Omental fat pad (tissue), 4 donors: ENCODE measurements around the gene MUCL3. TPM values are rescaled to one million over a fixed set of nuclear protein-coding genes. Genes with fewer than 3 reads are reported as not detected.

Experiments
- ATAC-seq: fragments of 150-250 bp; one replicate; pipeline ENCODE4 v1.9.1; 2016; ENCODE audit warnings: mild to moderate bottlenecking, moderate library complexity; ENCODE audit not compliant: low FRiP score
- DNase-seq: peaks from one replicate; pipeline ENCODE4 v3.0.0-alpha.2; 2019; ENCODE audit warnings: low spot score
- total RNA-seq, 4 donors: library from RNA; depleted of rRNA; stranded (reverse); fragments of >200 nt; gene quantifications; one replicate each; pipeline ENCODE4 v1.1.0, GENCODE V29; 2016
- TF ChIP-seq, protein P1 (sequence below), 3 donors: fragments of 450-650 bp; IDR thresholded peaks; one replicate each; pipeline ENCODE4 v1.5.1; 2016 to 2017; ENCODE audit warnings: antibody characterized with exemption in 3 of 3, mild to moderate bottlenecking in 3 of 3, moderate library complexity in 2 of 3

The MUCL3 gene, protein sequence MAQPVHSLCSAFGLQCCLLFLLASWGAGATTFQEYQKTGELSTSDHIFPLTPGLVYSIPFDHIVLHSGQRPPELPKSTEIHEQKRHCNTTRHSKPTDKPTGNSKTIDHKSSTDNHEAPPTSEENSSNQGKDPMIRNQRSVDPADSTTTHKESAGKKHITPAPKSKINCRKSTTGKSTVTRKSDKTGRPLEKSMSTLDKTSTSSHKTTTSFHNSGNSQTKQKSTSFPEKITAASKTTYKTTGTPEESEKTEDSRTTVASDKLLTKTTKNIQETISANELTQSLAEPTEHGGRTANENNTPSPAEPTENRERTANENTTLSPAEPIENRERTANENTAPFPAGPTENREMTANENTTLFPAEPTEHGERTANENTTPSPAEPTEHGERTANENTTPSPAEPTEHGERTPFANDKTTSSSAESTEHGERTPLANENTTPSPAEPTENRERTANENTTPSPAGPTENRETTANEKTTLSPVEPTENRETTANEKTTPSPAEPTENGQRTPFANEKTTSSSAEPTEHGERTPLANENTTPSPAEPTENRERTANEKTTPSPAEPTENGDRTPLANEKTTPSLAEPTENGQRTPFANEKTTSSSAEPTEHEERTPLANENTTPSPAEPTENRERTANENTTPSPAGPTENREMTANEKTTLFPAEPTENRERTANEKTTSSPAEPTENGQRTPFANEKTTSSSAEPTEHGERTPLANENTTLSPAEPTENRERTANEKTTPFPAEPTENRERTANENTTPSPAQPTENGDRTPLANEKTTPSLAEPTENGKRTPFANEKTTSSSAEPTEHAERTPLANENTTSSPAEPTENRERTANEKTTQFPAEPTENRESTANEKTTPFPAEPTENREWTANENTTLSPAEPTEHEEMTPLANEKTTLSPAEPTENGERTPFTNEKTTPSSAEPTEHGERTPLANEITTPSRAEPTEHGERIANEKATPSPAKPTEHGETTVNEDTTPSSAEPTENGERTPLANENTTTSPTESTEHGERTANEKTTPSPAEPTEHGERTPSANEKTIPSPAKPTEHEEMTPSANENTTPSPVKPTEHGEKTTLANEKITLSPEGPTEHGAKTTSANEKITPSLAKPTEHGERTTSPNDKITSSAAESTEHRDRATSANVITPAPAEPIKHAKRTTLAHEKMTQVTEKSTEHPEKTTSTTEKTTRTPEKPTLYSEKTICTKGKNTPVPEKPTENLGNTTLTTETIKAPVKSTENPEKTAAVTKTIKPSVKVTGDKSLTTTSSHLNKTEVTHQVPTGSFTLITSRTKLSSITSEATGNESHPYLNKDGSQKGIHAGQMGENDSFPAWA (N-terminal part only)
- under 1 TPM in 1 of 4 donors, not detected in 3; 0.19 TPM for total RNA-seq

DNA sequence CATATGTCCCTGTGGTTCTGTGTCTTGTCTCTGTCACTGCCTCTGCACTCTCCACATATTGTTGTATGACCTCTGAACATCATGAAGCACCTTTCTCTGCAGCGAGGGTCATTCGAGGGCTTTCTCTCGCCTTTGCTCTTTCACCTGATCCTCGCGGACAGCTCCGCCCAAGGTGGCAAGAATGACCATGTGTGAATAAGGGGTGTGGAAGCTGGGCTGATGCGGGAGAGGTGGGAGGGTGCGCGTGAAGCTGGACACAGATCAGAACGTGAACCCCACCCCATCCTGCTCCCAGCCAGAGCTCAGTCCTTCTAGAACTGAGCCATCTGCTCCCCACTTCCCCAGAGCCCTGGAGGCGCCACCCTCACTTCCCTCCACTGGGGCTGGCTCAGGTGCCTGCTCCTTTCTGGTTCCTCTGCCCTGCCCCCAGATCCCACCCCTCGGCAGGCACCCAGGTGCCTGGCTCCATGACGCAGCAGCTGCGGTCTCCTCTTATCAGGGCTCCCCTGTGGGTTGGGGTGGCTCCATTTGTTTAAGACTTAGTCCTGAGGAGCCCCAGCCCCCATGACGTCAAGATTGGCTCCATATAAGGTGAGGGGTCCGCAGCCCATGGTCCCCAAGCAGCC, at the start of gene MUCL3:
Gene MUCL3, plus strand, starts transcription at position 613 of the 626 bp plus-strand sequence. CDS start 27 bp downstream, outside the sequence.
- no peak for DNase-seq
- TF ChIP-seq, protein P1, sequence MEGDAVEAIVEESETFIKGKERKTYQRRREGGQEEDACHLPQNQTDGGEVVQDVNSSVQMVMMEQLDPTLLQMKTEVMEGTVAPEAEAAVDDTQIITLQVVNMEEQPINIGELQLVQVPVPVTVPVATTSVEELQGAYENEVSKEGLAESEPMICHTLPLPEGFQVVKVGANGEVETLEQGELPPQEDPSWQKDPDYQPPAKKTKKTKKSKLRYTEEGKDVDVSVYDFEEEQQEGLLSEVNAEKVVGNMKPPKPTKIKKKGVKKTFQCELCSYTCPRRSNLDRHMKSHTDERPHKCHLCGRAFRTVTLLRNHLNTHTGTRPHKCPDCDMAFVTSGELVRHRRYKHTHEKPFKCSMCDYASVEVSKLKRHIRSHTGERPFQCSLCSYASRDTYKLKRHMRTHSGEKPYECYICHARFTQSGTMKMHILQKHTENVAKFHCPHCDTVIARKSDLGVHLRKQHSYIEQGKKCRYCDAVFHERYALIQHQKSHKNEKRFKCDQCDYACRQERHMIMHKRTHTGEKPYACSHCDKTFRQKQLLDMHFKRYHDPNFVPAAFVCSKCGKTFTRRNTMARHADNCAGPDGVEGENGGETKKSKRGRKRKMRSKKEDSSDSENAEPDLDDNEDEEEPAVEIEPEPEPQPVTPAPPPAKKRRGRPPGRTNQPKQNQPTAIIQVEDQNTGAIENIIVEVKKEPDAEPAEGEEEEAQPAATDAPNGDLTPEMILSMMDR (IDR thresholded peaks at IDR 0.05): no peak
- no peak for ATAC-seq

DNA sequence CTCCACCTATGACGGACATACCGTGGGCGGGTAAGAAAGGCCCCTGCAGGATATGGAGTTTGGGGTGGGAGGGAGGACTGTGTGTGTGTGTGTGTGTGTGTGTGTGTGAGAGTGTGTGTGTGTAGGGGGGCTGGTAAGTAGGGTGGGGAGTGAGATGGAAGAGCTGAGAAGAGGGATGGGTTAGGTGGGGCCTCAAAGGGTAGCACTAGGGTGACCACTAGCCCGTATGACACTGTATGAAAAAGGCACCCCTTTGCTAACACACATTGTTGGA, 49.4 kb upstream of the MUCL3 start:
- DNase-seq (no peak), ATAC-seq (no peak)
- TF ChIP-seq, protein P1 (IDR thresholded peaks at IDR 0.05): no peak

DNA sequence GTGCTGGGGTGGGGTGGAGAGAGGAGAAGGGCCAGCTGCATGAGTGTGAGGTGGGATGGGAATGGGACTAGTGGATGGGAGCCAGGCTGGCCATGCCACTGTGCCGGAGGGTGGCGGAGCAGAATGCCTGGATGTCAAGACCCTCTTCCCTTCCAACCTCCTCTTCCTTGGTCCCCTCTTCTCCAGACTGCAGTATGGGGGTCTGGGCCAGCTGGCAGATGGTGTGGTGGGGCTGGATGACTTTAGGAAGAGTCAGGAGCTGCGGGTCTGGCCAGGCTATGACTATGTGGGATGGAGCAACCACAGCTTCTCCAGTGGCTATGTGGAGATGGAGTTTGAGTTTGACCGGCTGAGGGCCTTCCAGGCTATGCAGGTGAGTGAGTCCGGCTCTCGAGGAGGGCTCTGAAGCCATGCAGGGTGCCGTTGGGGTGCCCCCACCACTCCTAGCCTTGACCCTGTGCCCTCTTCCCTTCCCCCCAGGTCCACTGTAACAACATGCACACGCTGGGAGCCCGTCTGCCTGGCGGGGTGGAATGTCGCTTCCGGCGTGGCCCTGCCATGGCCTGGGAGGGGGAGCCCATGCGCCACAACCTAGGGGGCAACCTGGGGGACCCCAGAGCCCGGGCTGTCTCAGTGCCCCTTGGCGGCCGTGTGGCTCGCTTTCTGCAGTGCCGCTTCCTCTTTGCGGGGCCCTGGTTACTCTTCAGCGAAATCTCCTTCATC, 48.8 kb upstream of the MUCL3 start:
- ATAC-seq: no peak
- DNase-seq: no peak
- TF ChIP-seq, protein P1 (IDR thresholded peaks at IDR 0.05): no peak

DNA sequence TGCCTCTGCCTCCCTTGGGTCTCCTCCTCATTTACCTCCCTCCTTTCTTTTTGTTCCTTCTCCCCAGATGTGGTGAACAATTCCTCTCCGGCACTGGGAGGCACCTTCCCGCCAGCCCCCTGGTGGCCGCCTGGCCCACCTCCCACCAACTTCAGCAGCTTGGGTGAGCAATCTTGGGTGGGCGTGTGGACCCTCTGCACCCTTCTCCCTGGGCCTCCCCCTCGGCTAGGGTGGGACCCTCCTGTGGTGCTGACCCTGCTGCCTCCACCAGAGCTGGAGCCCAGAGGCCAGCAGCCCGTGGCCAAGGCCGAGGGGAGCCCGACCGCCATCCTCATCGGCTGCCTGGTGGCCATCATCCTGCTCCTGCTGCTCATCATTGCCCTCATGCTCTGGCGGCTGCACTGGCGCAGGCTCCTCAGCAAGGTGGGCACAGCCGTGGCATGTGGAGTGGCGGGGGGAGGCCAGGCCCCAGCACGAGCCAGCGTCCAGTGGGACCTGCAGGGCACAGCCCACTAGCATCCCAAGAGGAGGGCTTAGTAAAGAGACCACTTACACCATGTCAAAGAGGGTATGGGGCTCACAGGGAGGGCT, 47.7 kb upstream of the MUCL3 start:
- TF ChIP-seq, protein P1 (IDR thresholded peaks at IDR 0.05): no peak
- DNase-seq (no peak), ATAC-seq (no peak)

DNA sequence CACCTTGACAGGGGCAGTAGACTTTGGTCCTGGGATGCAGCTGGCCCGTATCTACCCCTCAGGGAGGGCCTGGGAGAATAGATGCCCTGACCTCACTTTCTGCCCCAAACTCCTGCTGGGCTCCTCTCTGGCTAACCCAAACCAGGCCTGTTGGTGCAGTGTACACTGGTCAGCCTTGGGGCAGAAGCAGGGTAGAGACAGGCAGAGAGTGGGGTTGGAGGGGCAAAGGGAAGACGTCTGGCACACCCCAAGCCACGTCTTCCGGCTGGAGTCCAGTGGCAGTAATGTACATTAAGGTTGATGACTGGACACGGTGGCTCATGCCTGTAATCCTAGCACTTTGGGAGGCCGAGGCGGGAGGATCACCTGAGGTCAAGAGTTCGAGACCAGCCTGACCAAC, 47.1 kb upstream of the MUCL3 start:
- TF ChIP-seq, protein P1 (IDR thresholded peaks at IDR 0.05): no peak
- ATAC-seq (no peak), DNase-seq (no peak)
